PC-9 (cell line): ENCODE measurements around the gene ZNFX1. TPM values are rescaled to one million over a fixed set of nuclear protein-coding genes. Genes with fewer than 3 reads are reported as not detected.

ENCODE experiments used
- BruUV-seq: library from RNA; stranded (reverse); fragments of 400-500 nt; replicated peaks from 2 replicates; lab custom pipeline; 2021; lab: Mats Ljungman, UMichigan
- CTCF ChIA-PET: fragments of 300-600 bp; sonication (Branson Sonifier 250); formaldehyde crosslinking; loops from one replicate; lab custom pipeline; 2022; ENCODE audit warnings: antibody characterized with exemption; lab: Charles Lee
- POLR2A ChIA-PET: fragments of 300-600 bp; sonication (Branson Sonifier 250); formaldehyde crosslinking; loops from one replicate; lab custom pipeline; 2022; ENCODE audit warnings: antibody characterized with exemption; ENCODE audit not compliant: unreplicated experiment; lab: Charles Lee
- DNase-seq, 2 experiments: peaks; one replicate each; pipeline versions ENCODE4 v3.0.0 to v3.0.0-alpha.2; 2015 to 2022; ENCODE audit warnings: mixed read lengths in 1 of 2
- H2AFZ ChIP-seq: fragments of 200-600 bp; sonication (generic); 2 replicates; pipeline ENCODE4 v1.8.1; 2017; ENCODE audit warnings: antibody characterized with exemption
- H3F3A ChIP-seq: fragments of 200-600 bp; sonication (generic); 2 replicates; pipeline ENCODE4 v1.8.1; 2017; ENCODE audit warnings: antibody characterized with exemption, mild to moderate bottlenecking, low read depth; ENCODE audit not compliant: insufficient read depth
- H3K27ac ChIP-seq: fragments of 200-600 bp; sonication (generic); 2 replicates; pipeline ENCODE4 v1.6.1; 2016; ENCODE audit warnings: mixed run types
- H3K27me3 ChIP-seq: fragments of 200-600 bp; sonication (generic); 2 replicates; pipeline ENCODE4 v1.6.1; 2016; ENCODE audit warnings: low read depth, mixed run types; ENCODE audit not compliant: insufficient read depth
- H3K36me3 ChIP-seq: fragments of 200-600 bp; sonication (generic); 2 replicates; pipeline ENCODE4 v1.6.1; 2016; ENCODE audit warnings: low read depth, mixed run types
- H3K4me1 ChIP-seq: fragments of 200-600 bp; sonication (generic); replicated peaks from 2 replicates; pipeline ENCODE4 v1.6.1; 2016; ENCODE audit warnings: mixed run types; ENCODE audit not compliant: insufficient read depth
- H3K4me2 ChIP-seq: fragments of 200-600 bp; sonication (generic); 2 replicates; pipeline ENCODE4 v1.6.1; 2017; ENCODE audit warnings: mixed run types
- H3K4me3 ChIP-seq: fragments of 200-600 bp; sonication (generic); 2 replicates; pipeline ENCODE4 v1.6.1; 2016; ENCODE audit warnings: mixed run types
- H3K79me2 ChIP-seq: fragments of 200-600 bp; sonication (generic); 2 replicates; pipeline ENCODE4 v1.6.1; 2017; ENCODE audit warnings: low read depth, mixed run types
- H3K9me2 ChIP-seq: fragments of 200-600 bp; sonication (generic); 2 replicates; pipeline ENCODE4 v1.8.1; 2017; ENCODE audit warnings: mild to moderate bottlenecking; ENCODE audit not compliant: insufficient read depth
- H3K9me3 ChIP-seq: fragments of 200-600 bp; sonication (generic); 2 replicates; pipeline ENCODE4 v1.8.1; 2016; ENCODE audit warnings: low read depth; ENCODE audit not compliant: insufficient read depth
- H4K20me1 ChIP-seq: fragments of 200-600 bp; sonication (generic); 2 replicates; pipeline ENCODE4 v1.8.1; 2017; ENCODE audit not compliant: insufficient read depth
- EZH2 ChIP-seq: fragments of 200-600 bp; sonication (generic); IDR thresholded peaks from 2 replicates; pipeline ENCODE4 v1.8.0; 2017; ENCODE audit warnings: antibody characterized with exemption, low read depth
- intact Hi-C: fragments of 100-400 bp; cut with micrococcal nuclease; formaldehyde crosslinking; loops from one replicate; pipeline ENCODE4 v1.10.0; 2022; ENCODE audit not compliant: unreplicated experiment
- total RNA-seq: library from RNA; stranded (reverse); gene quantifications from 2 replicates; pipeline ENCODE4 v1.2.3, GENCODE V29; 2021
- TF ChIP-seq, protein P1 (sequence below): fragments of 200-600 bp; sonication (generic); conservative IDR thresholded peaks from 2 replicates; pipeline ENCODE4 v1.6.1; 2017; ENCODE audit warnings: mixed run types, antibody characterized with exemption, mild to moderate bottlenecking, moderate library complexity

ZNFX1 gene
- total RNA-seq, 1 experiment from 2014 or later, result 29.7 TPM

DNA sequence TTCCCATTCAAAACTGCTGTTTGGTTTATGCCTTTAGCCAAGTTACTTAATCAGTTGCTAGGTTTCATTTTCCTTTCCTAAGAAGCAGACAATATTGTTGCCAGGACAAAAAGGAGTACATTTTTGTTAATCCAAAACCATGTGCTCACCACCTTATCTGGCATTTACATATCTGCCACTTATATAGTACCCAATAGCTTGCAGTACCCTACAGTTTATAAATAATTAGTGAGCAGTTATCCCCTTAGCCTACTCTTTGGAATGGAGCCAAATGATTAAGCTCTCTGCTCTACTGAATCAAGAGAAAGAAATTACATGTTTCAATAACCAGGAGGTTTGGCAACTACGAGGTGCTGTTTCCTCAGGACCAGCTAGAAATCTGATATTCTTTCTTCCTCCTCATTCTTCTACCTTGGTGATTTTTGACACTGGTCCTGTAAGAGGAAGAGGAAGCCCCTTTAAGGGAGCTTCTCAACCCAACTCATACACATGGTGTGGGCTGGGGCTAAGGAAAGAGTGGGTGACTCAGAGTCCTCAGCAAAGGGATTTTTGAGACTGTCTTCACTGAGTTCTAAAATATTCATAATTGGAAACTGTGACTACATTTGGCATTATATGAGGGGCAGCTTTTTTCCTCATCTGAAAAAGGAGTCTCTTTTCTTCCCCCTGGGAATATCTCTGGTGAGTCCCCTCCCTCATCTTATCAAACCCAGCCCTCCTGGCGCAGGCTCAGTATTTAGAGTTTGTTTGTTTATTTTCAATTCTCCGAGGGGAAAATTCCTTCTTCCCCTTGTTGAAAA, 1.5 kb downstream of the ZNFX1 start:
- intact Hi-C loops, result loop anchor here (1.0 kb wide), 1 partner anchor 31 kb away; no protein-coding TSS in a partner anchor
- peaks cover 46% of the 10 kb centered on the region for H3F3A ChIP-seq
- peak overlapping the region; percentile 91 for H3K27ac ChIP-seq
- peaks cover 50% of the 10 kb centered on the region for H4K20me1 ChIP-seq
- no peaks in the 10 kb centered on the region for H3K9me2 ChIP-seq
- CTCF ChIA-PET, result interaction anchor here (0.5 to 0.9 kb wide), 4 partner anchors 30 to 1402 kb away, joined by 4 to 12 read pairs (median 6); no protein-coding TSS in a partner anchor
- no peak overlapping the region for H2AFZ ChIP-seq
- peak; percentile 24 to 90 for DNase-seq
- no peak for TF ChIP-seq EZH2
- TF ChIP-seq, protein P1, sequence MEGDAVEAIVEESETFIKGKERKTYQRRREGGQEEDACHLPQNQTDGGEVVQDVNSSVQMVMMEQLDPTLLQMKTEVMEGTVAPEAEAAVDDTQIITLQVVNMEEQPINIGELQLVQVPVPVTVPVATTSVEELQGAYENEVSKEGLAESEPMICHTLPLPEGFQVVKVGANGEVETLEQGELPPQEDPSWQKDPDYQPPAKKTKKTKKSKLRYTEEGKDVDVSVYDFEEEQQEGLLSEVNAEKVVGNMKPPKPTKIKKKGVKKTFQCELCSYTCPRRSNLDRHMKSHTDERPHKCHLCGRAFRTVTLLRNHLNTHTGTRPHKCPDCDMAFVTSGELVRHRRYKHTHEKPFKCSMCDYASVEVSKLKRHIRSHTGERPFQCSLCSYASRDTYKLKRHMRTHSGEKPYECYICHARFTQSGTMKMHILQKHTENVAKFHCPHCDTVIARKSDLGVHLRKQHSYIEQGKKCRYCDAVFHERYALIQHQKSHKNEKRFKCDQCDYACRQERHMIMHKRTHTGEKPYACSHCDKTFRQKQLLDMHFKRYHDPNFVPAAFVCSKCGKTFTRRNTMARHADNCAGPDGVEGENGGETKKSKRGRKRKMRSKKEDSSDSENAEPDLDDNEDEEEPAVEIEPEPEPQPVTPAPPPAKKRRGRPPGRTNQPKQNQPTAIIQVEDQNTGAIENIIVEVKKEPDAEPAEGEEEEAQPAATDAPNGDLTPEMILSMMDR, result no peak
- H3K4me1 ChIP-seq, result peaks cover 33% of the 10 kb centered on the region
- H3K36me3 ChIP-seq, result peaks cover 60% of the 10 kb centered on the region
- H3K27me3 ChIP-seq, result peaks cover 11% of the 10 kb centered on the region
- H3K4me2 ChIP-seq, result peak overlapping the region; percentile 88
- peaks cover 90% of the 10 kb centered on the region for H3K79me2 ChIP-seq
- peaks cover 16% of the 10 kb centered on the region for H3K9me3 ChIP-seq
- BruUV-seq, result TSS peak; percentile 28
- H3K4me3 ChIP-seq, result peak overlapping the region; percentile 98
- POLR2A ChIA-PET, result interaction anchor here (0.6 to 0.7 kb wide), 3 partner anchors 73 to 1499 kb away, joined by 3 to 6 read pairs (median 4); no protein-coding TSS in a partner anchor

GRCh38 chr20:49275636-49276035, 2.2 kb downstream of the ZNFX1 start:
- Histone ChIP-seq H3F3A (peaks cover 39% of the 10 kb centered on the region), H3K4me2 (peak overlapping the region; percentile 88)
- BruUV-seq, result no TSS peak

DNA sequence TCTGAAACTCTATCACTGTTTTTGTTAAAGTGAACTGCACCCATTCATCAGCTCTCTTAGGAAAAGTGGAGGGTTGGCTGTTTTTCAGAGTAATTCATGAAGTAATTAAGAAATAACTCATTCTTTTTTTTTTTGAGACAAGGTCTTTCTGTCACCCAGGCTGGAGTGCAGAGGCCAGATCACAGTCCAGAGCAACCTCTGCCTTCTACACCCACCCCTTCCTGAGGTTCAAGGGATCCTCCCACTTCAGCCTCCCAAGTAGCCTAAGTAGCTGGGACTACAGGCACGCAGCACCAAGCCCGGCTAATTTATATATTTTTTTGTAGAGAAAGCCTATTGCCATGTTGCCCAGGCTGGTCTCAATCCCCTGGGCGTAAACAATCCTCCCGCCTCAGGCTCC, 2.6 kb downstream of the ZNFX1 start:
- DNase-seq, result no peak
- H3K4me3 ChIP-seq, result no peak overlapping the region
- peaks cover 35% of the 10 kb centered on the region for H3F3A ChIP-seq
- intact Hi-C loops, result no loop called here
- peaks cover 59% of the 10 kb centered on the region for H3K36me3 ChIP-seq
- H4K20me1 ChIP-seq, result peaks cover 50% of the 10 kb centered on the region
- H3K9me3 ChIP-seq, result peaks cover 6% of the 10 kb centered on the region; the same call in 1 of the 2 replicates
- no peak overlapping the region for H2AFZ ChIP-seq
- ChIA-PET POLR2A (no interaction called here), CTCF (no interaction called here)
- H3K9me2 ChIP-seq, result no peaks in the 10 kb centered on the region
- TF ChIP-seq, protein P1, result no peak
- no peak for TF ChIP-seq EZH2
- BruUV-seq, result no TSS peak
- 0 out of 2 replicates have a peak, but pooled peaks cover 6% of the 10 kb centered on the region for H3K27me3 ChIP-seq
- H3K4me1 ChIP-seq, result peaks cover 26% of the 10 kb centered on the region
- peak overlapping the region; percentile 88 for H3K4me2 ChIP-seq
- peak overlapping the region; percentile 91; the same call in 1 of the 2 replicates for H3K27ac ChIP-seq
- H3K79me2 ChIP-seq, result peaks cover 90% of the 10 kb centered on the region

More at GRCh38 chr20:49275636-49276035, 2.2 kb downstream of the ZNFX1 start:
- Histone ChIP-seq H3K9me3 (peaks cover 9% of the 10 kb centered on the region; the same call in 1 of the 2 replicates), H3K9me2 (no peaks in the 10 kb centered on the region), H3K36me3 (peaks cover 59% of the 10 kb centered on the region), H3K27ac (peak overlapping the region; percentile 91), H3K27me3 (peaks cover 9% of the 10 kb centered on the region; the same call in 1 of the 2 replicates), H3K79me2 (peaks cover 90% of the 10 kb centered on the region), H2AFZ (no peak overlapping the region), H3K4me3 (peak overlapping the region; percentile 98; the same call in 1 of the 2 replicates), H4K20me1 (peaks cover 50% of the 10 kb centered on the region), H3K4me1 (peaks cover 27% of the 10 kb centered on the region)
- CTCF ChIA-PET, result interaction anchor here (0.6 to 0.9 kb wide), 2 partner anchors 30 to 1403 kb away, joined by 4 to 8 read pairs; no protein-coding TSS in a partner anchor
- POLR2A ChIA-PET, result interaction anchor here (0.6 to 0.7 kb wide), 2 partner anchors 197 to 1498 kb away, joined by 4 to 6 read pairs; no protein-coding TSS in a partner anchor
- DNase-seq, result peak; percentile 39 to 73
- intact Hi-C loops, result loop anchor here (1.0 kb wide), 1 partner anchor 32 kb away; no protein-coding TSS in a partner anchor
- TF ChIP-seq, protein P1, result no peak
- TF ChIP-seq EZH2, result no peak
